Stimulated activated CD4-positive, alpha-beta T cell treated with anti-CD3 and anti-CD28 coated beads, Interleukin-4, amount 100 ng/mL, for 24 hours (primary cell): ENCODE results near the gene BTF3L4.
A peak's percentile ranks its signal among the peaks of the same experiment; 100 is the strongest.

Source experiments
- DNase-seq: peaks from one replicate; pipeline ENCODE4 v3.0.0-alpha.2; 2020

The BTF3L4 gene

DNA sequence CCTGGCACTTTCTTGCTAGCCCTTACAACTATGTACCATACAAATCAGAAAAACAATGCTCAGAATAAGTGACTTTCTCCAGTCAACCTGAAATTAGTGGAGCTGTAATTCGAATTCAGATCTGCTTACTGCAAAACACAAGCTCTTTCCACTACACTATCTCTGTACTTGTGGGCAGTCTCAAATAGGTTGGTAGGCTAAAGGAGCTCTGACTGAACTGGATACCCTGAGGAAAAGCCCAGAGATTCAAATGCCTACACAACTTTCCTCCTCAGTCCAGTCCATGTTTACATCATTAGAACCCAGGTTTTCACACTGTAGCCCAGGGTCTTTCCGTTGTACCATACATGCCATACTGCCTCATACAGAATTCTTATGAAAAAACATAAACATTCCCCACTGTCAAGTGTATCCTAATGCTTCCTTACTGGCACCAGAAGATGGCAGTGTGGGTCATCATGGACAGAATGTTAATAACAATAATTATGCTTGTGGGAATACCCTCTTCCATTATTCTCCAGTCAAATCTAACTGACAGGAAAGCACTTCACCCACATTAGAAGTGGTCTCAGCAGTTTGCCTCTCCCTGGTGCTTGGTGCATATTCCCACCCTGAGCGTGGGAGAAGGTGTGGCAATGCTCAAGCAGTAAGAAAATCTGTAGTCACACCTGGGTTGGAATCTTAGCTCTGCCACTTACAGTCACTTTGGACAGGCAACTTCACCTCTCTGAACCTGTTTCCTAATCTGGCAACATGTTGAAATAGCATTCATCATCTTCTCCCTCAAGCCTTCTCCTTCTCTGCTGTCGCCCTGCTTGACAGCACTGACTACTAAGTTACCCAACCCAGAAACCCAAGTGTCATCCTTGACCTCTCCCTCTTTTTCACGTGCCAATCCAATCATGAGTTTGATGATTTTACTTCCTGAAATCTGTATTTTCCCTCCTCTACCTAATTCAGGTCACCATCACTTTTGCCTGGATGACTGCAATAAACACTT, 71.4 kb downstream of the BTF3L4 start:
- DNase-seq, result peak; percentile 33

GRCh38 chr1:52139817-52140540, 83.9 kb downstream of the BTF3L4 start:
- peak; percentile 54 for DNase-seq
